ENCODE data around the gene SCMH1.
"Not testable (repeated sequence)": the region's sequence is repeated elsewhere in the genome, so short reads cannot be mapped to it uniquely, and the experiment has no call there.

SCMH1 gene

DNA sequence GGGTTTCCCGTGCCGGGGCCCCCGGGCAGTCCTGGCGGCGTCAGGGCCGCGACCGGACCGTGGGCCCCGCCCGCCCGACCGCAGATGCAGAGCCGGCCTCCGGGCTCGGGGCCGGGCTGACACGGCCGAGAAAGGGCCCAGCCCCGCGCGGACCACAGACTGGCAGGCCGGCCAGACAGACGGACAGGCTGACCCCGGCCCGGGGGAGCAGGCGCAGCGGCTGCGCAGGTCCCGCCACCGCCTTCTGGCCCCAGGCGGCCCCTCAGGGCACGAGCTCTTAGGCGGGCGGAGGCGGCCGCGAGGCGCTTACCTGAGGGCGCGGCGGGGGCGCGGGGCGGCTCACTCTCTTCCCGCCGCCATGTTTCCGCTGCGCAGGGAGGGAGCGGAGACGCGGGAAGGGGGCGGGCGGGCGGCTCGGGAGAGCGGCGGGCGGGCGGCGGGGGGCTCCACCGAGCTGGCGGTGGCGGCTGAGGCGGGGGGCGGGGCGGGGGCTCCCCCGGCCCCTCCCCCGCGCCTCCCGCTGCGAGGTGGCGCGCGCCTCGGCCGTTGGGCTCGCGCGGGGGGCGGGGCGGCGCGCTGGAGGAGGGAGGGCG, at the start of gene SCMH1:
Gene SCMH1 (minus strand): TSS at position 558 of the 593 bp plus-strand sequence. CDS start 56,173 bp downstream, outside the sequence.
- peak; percentile 29 for DNase-seq (ENCODE audit: low spot score)

DNA sequence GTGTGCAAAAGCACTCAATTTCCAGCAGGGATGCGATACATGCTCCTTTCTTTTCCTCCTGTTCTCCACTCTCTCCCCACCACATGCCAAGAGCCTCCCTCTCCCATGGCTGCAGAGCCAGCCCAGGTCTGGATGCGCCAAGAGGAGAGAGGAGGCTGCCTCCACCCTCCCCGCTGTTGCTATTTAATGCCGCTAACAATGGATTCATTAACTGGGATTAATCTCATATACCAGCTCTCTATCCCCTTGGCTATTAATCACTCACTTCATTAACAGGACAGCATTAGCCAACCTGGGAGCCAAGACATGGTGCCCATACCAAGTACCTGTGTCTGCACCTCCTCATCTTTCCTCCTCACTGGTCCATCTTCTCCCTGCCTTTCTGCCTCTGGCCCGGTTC, 49.1 kb upstream of the SCMH1 start:
- DNase-seq (ENCODE audit: low spot score) = no peak

DNA sequence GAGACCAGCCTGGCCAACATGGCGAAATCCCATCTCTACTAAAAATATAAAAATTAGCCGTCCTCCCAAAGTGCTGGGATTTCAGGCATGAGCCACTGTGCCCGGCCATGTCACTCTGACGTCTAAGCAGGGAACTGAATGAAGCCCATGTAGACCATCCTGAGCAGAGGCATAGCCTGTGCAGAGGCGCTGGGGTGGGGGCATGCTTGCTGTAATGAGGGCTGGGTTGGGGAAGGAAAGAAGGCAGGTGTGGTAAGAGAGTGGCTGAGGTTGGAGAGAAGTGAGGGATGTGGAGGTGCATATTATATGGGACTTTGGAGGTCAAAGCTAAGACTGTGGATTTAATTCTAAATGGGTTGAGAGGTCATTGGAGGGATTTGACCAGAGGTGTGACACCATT, 47.1 kb upstream of the SCMH1 start:
- no peak for DNase-seq (ENCODE audit: low spot score)

DNA sequence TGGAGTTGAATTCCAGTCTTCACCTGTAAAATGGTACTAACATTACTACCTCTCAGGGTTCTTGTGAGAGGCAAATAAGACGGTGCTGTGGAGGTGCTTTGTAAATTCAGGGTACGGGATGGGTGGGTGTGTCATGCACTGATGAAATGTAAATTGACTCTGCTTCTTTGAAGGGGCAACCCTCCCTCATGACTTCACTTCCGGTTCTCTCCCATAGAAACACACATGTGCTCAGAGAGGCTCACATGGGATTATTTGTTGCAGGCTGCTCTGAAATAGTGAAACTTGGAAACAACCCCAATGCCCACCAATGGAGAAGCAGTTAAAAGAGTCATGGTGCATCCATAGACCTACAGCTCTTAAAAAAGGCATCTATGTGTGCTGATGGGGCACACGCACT, 44.9 kb upstream of the SCMH1 start:
- DNase-seq (ENCODE audit: low spot score) = no peak

DNA sequence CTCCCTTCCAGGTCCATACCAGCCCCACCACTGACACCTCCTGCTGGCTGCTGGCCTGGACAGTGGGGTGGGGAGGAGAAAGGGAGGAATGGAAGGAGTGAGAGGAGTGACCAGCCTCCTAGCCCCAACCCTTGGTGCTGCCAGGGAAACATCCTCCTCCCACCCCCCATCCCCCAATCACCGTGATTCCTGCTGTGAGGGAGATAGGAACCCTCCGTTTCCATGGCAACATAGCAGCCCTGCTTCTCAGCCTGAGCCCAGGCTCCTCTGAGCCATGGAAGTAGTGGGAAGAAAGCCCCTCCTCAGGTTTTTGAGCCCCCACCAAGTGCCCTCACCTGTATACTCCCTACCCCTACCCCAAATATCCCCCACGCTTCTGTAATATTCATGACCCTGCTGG, 44.4 kb upstream of the SCMH1 start:
- DNase-seq (ENCODE audit: low spot score) = no peak

DNA sequence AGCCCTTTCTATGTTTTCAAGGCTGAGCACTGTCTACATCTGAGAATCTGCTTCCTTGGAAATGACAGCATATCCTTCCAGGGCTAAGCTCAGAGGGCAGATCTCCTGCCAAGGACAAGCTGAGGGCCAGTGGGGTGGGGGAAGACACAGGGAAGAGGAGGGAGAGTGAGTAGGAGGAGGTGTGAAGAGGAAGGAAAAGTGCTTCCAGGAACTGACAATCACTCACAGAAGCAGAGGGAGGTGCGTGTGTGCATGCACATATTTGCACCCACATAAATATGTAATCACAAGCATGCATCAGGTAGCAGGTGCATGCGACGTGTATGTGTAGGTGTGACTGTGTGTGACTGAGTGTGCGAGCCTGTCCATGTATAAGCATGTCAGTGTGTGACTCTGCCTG, 43.7 kb upstream of the SCMH1 start:
- DNase-seq (ENCODE audit: low spot score) = no peak

DNA sequence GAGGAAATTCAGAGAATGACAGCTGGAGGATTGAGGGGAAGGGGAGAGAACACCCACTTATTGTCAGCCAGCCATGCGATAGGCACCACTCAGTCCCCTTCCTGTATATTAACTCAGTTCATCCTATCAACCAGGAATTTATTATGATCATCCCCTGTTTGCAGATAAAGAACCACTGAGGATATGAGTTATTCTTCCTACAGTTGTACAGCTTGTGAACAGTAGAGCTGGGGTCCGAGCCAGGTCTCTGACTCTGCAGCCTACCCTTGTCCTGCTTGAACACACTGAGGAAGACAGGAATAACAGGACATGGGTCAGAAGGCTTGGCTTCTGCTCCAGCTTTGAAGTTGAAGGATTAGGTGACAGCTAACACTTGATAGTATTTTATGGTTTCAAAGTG, 42.0 kb upstream of the SCMH1 start:
- no peak for DNase-seq (ENCODE audit: low spot score)

DNA sequence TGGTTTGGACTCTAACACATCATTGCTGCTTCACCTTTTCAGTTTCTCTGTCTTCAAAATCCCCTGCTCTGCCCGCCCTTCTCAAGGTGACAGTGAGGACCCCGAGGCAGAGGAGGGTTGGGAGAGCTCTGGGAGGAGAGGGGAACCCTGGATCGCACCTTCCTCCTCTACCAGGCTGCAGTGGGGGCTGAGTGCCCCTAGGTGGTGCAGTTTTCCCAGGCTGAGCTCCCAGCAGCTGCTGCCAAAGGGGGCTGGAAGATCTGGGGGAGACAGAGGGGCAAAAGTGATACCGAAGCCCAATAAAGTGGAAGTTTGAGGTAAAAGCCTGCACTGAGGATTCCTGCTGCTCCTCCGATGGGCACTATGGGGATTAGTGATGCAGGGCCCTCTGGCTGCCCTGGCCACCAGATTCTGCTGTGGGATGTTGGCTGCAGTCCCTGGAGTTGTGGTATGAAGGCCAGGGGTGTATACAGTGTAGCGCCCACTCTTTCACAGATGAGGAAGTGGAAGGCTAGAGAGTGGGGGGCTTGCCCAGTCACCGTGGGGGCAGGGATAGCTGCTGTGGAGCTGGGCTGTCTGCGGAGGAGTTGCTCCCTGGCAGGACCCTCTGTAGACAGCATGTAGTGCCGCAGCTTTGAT, 40.7 kb upstream of the SCMH1 start:
- DNase-seq (ENCODE audit: low spot score) = no peak

DNA sequence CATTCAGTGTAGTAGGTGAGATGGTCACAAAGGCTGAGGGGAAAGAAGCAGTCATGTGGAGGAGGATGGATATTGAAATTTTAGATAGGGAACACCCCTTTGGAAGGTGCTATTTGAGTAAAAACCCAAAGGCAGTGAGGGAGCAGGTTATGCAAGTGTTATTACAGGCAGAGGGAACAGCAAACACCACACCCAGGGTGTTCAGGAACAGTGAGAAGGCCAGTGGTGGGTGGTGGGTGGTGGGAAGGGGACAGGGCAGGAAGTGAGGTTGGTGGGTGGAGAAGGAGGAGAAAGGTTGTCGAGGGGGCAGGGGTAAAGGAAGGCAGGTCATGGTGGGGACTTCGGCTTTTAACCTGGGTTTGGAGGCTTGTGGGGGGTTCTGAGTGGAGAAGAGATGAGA, 39.2 kb upstream of the SCMH1 start:
- DNase-seq (ENCODE audit: low spot score) = no peak

DNA sequence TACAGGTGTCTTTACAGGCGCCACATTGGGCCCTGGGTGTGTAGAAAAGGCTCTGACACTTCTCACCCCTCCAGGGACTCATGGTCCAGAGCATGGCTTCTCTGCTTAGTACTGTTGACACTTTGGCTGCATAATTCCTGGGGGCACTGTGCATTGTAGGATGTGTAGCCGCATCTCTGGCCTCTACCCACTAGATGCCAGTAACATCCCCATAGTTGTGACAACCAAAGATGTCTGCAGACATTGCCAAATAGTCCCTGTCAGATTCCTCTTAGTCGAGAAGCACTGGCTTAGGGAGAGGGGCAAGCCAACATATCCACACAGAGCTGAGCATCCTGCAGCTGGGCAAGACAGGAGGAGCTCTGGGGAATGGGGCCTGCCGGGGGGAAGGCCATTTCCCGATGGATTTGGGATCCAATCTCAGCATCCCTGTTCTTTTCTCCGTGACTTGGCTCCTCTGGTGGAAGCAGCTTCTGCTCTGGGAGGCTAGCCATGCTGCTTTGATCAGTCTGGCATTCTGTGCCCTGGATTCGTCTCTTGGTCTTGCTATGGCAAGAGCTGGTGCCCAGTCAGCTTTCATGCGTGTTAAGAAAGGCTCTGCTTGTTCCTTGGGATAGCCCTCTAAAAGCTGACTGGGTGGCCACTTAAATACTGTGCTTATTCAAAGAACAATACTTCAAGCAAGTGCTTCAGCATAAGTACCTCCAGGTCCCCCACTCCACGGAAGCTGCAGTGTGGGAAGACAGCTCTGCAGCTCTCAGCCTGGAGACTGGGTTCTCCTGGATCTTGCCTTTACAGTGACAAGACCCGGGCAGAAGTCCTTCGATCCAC, 38.3 kb upstream of the SCMH1 start:
- no peak for DNase-seq (ENCODE audit: low spot score)

DNA sequence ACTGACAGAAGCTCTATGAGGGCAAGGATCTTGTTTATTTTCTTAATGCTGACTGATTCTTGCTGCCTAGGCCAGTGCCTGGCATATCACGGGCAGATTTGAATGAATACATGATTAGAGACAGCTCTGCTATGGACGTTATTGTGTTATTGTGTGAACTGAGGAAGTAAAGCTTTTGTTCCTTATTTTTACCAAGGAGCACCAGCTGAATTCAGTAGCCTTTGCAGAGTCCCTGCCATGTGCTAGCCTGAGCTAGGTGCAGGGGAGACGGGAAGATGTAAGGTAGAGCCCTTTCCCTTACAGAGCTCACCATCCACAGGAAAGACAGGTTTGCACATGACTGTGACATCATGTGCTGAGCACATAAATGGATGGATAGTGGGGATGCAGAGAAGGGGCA, 36.0 kb upstream of the SCMH1 start:
- no peak for DNase-seq (ENCODE audit: low spot score)

DNA sequence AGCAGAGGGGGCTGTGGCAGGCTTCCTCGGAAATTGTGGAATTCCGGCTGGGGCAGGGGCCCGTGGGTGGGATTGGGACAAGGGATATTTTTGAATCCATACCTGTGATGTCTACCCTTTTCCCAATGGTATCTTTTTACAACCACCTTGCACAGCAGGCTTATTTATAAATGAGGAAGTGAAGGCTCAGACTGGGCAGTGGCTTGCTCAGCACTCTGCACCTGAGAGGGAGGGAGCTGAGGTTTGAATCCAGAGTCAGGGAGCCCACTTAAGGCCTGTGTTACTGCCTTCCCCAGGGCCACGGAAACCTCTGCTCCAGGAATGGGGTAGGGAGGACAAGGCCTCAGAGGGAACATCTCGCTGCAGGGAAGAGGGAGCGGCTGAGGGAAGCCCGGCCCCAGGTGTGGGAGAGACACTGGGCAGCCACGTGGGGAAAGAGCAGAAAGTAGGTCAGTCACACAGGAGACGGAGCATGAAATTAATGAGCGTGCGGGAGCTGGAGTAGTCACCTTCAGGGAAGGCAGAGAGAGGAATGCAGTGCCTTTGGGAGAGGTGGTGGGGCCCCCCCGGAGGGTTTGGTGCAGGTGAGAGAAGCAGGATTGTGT, 35.4 kb upstream of the SCMH1 start:
- no peak for DNase-seq (ENCODE audit: low spot score)

DNA sequence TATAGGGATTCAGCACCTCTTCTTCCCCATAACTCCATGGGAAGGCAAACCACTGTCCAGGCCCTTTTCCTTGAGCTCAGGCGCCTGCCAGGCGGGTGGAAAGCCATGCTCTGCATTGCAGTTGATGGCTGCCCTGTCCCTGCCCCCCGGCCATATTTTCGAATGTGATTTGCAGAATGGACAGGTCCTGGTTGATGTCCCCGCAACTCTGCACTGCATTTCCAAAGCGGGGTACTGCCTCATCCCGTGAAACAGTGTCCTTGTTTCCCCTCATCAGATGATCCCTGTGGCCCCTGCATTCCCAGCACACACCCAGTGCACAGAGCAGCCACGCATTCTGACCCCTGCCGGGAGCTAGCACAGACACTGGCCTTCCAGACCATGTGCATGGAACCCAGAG, 33.7 kb upstream of the SCMH1 start:
- DNase-seq (ENCODE audit: low spot score) = no peak

DNA sequence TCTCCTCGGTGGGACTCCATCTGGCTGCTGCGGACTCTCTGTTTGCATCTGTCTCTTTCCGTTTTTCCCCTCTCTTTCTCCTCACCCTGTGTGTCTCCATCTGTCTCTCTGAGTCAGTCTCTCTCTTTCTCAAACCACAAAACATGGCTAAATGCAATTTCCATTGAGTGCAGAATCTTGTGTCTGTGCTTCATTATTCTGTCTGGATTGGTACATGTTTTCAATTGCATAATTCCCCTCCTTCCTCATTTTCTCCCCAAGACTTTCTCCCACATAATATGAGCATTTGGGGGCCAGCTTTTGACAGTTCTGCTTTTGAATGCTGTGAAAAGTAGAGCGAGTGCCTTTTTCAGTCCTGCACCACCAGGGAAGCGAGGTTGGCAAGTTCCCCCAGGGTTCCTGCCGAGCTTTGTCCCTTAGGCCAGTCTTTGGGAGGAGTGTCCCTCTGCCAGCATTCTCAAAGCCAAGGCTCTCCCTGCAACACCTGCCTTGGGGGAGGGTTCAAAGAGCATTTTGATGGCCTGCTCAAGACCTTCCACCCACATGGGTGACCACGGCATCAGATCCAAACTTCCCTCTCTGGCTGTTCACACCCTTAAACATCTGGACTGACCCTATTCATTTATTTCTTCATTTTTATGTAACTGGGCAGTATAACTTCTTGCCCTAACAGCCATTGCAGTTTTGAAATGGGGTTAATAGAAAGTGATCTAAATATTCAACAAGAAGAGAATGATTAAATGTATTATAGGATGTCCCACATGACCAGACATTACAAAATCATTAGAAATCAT, 32.8 kb upstream of the SCMH1 start:
- DNase-seq (ENCODE audit: low spot score) = no peak

DNA sequence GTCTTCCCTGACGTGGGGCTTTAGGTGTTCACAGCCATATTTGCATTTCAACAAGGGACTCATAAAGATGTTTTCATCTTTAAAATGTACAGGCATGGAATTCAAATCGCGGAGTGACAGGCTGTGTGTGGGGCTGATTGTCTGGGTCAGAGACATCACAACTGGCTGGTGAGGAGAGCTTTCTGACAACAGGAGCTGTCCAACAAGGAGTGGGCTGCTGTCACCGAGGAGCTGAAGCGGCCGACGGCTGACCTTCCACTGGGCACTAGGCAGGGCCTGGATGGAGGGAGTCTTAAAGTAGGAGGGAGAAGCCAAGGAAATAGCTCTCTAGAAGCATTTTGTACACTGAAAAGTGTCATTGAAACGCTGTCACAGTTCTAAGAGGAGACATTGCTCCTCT, 30.5 kb upstream of the SCMH1 start:
- DNase-seq (ENCODE audit: low spot score) = no peak

DNA sequence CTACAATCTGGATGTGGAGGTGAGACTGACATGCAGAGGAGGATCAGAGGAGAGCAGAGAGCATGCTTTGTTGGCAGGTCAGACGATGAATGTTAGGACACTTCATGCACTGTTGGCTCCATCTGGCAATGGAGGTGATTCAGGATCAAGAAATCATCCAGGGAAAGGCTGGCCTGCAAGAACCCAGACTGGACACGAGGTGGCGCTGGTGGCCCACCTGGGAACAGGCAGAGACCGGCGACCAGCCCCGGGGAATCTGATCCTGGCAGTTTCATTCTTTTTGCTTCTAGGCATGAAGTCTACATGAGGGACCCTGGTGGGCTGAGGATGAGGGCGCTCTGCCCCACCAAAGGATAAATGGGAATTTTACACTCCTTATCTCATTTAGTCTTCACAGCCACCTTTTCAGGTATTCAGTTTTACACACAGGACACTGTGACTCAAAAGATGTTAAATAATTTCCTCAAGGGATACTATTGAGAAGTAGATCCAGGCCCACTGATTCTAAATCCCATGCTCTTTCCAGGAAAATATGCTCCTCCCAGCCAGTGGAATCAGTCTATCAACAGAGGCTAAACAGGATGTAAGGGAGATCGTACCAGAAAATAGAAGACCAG, 26.2 kb upstream of the SCMH1 start:
- DNase-seq (ENCODE audit: low spot score) = peak; percentile 56

DNA sequence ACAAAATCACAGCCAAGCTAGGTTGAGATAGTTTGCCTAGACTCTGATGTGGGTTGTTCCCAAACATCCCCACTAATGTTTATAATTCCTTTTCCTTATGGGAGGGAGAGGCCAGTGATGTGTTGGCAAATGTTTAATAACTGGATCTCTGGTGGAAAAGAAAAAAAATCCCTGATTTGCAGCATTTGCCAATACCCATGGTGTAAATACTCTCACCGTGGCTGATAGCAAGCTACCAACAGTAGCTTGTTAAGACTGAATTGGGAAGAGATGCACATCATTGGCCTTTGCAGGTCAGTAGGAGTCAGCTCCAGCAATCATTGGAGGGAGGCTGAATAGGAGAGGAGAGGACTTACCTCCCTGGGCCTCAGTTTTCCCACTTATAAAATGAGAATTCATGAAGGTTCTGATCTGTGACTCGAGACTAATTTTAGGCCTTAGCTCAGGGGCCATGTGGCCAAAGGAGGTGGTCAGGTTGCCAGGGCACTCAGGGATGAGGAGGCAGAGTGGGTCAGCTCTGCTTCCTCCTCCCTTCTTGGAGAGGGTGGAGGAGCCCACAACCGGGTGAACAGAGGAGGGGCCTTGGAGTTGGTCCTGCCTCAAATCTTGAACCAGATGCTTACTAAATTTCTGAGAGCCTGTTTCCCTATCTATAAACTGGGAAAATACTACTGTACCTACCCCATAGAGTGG, 20.0 kb upstream of the SCMH1 start:
- DNase-seq (ENCODE audit: low spot score) = no peak

DNA sequence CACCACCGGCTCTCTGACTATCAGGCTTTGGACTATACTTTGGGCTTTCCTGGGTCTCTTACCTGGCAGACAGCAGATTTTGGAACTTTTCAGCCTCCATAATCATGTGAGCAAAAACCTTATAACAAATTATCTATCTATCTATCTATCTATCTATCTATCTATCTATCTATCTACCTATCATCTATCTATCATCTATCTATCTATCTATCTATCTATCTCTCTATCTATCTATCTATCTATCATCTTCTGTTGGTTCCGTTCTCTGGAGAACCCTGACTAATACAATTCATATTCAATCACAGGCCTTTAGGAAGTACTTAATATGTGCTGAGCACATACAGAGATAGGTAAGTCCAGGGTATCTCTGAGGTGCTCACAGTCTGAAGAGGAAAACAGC, 18.7 kb upstream of the SCMH1 start:
- no peak for DNase-seq (ENCODE audit: low spot score)

DNA sequence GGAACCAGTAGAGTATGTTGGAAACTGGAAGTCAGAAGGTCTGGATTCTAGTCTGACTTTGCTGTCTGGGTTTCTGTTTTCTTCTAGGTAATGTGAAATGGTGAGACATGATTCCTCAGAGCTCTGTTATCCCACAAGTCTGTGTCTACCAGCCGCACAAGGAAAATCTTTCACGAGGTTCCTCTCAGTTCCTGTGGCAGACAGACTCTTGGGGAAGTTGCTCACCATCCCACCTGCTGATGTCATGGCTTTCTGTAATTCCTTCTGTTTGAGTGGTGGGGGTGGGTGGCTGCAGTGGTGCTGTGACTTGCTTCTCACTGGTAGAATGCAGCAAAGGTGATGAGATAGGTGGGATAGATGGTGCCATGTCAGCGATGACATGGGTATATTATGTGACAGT, 17.1 kb upstream of the SCMH1 start:
- no peak for DNase-seq (ENCODE audit: low spot score)

DNA sequence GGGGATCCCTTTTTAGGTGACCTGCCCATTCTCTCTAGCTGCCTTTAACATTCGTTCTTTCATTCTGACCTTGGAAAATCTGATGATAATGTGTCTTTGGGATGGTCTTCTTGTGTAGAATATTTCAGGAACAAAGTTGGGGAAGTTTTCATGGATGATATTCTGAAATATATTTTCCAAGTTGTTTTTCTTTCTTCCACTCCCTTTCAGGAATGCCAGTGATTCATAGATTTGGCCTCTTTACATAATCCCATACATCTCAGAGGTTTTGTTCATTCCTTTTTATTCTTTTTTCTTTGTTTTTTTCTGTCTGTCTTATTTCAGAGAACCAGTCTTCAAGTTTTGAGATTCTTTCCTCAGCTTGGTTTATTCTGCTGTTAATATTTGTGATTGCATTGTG, 13.9 kb upstream of the SCMH1 start:
- DNase-seq (ENCODE audit: low spot score) = no peak

DNA sequence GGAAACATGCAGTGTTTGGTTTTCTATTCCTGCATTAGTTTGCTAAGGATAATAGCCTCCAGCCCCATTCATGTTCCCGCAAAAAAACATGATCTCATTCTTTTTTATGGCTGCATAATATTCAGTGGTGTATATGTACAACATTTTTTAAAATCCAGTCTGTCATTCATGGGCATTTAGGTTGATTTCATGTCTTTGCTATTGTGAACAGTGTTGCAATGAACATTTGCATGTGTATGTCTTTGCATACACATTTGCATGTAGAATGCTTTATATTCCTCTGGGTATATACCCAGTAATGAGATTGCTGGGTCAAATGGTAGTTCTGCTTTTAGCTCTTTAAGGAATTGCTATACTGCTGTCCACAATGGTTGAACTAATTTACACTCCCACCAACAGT, 9.0 kb upstream of the SCMH1 start:
- not testable (repeated sequence) for DNase-seq (ENCODE audit: low spot score)
